Measurements from ENCODE around the gene TULP4.

DNA sequence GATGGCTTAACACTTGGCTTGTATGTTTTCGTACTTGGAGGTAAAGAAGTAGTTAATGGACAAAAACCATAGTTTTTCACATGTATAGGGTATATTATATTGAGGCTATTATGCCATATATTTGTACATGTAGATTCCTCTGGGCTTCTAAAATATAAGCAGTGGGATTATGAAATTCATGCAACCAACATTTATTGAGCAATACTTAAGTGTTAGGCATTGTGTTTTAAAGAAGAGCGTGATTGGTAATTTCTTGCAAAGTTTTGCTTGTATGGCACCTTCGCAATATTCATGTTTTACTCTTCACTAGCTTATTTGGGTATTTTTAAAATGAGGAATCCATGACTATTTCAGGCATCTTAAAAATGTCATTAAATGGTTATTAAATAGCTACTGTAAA, 2.5 kb downstream of the TULP4 start:
- TF ChIP-seq CTCF (IDR thresholded peaks at IDR 0.05) (no peak), ZFX (IDR thresholded peaks at IDR 0.05; ENCODE audit: borderline replicate concordance) (no peak)
